PC-3 (cell line): ENCODE results near the gene WNT7A. TPM values are rescaled to one million over a fixed set of nuclear protein-coding genes. Genes with fewer than 3 reads are reported as not detected.
A peak's percentile ranks its signal among the peaks of the same experiment; 100 is the strongest.

ENCODE experiments used
- ATAC-seq: fragments of 200-7000 bp; cut with Tn5 transposase; 2 replicates; pipeline ENCODE4 v1.9.1; 2020; ENCODE audit warnings: mild to moderate bottlenecking, moderate library complexity
- BruUV-seq: library from RNA; stranded (reverse); fragments of 400-500 nt; replicated peaks from 2 replicates; lab custom pipeline; 2021; lab: Mats Ljungman, UMichigan
- CTCF ChIA-PET: fragments of 300-600 bp; sonication (Branson Sonifier 250); formaldehyde crosslinking; loops from one replicate; lab custom pipeline; 2022; ENCODE audit warnings: antibody characterized with exemption; lab: Charles Lee
- POLR2A ChIA-PET: fragments of 300-600 bp; sonication (Branson Sonifier 250); formaldehyde crosslinking; loops from one replicate; lab custom pipeline; 2022; ENCODE audit warnings: antibody characterized with exemption; ENCODE audit not compliant: unreplicated experiment; lab: Charles Lee
- DNase-seq: peaks from one replicate; pipeline ENCODE4 v3.0.0-alpha.2; 2015
- H2AFZ ChIP-seq: fragments of 300-600 bp; sonication (generic); 2 replicates; pipeline ENCODE4 v1.6.0; 2016; ENCODE audit warnings: antibody characterized with exemption, low read length
- H3F3A ChIP-seq: fragments of 300-600 bp; sonication (generic); one replicate; pipeline ENCODE4 v1.6.0; 2017; ENCODE audit warnings: antibody characterized with exemption, low read length, control low read depth, mild to moderate bottlenecking; ENCODE audit not compliant: unreplicated experiment
- H3K27ac ChIP-seq: fragments of 300-600 bp; sonication (generic); 2 replicates; pipeline ENCODE4 v1.5.1; 2016; ENCODE audit warnings: mild to moderate bottlenecking, low read length
- H3K27me3 ChIP-seq: fragments of 300-600 bp; sonication (generic); 2 replicates; pipeline ENCODE4 v1.6.1; 2016; ENCODE audit warnings: low read length, mixed read lengths
- H3K36me3 ChIP-seq: fragments of 300-600 bp; sonication (generic); 2 replicates; pipeline ENCODE4 v1.6.1; 2016; ENCODE audit warnings: low read depth, mixed run types, low read length, mixed read lengths
- H3K4me1 ChIP-seq: fragments of 300-600 bp; sonication (generic); 2 replicates; pipeline ENCODE4 v1.5.1; 2016; ENCODE audit warnings: low read length; ENCODE audit not compliant: insufficient read depth
- H3K4me2 ChIP-seq: fragments of 300-600 bp; sonication (generic); 2 replicates; pipeline ENCODE4 v1.6.0; 2016; ENCODE audit warnings: low read length
- H3K4me3 ChIP-seq: fragments of 300-600 bp; sonication (generic); 2 replicates; pipeline ENCODE4 v1.5.1; 2016; ENCODE audit warnings: mild to moderate bottlenecking, low read length, mixed read lengths
- H3K79me2 ChIP-seq: fragments of 300-600 bp; sonication (generic); 2 replicates; pipeline ENCODE4 v1.6.1; 2017; ENCODE audit warnings: low read length, mixed read lengths
- H3K9ac ChIP-seq: fragments of 300-600 bp; sonication (generic); 2 replicates; pipeline ENCODE4 v1.6.0; 2016; ENCODE audit warnings: mild to moderate bottlenecking, low read length
- H3K9me2 ChIP-seq: fragments of 300-600 bp; sonication (generic); replicated peaks from 2 replicates; pipeline ENCODE4 v1.6.1; 2016; ENCODE audit warnings: mixed run types, low read length, mixed read lengths
- H3K9me3 ChIP-seq: fragments of 300-600 bp; sonication (generic); 2 replicates; pipeline ENCODE4 v1.6.1; 2016; ENCODE audit warnings: low read length, mixed read lengths
- H4K20me1 ChIP-seq: fragments of 300-600 bp; sonication (generic); 2 replicates; pipeline ENCODE4 v1.6.1; 2016; ENCODE audit warnings: low read length, mixed read lengths
- CTCF ChIP-seq: fragments of 300-600 bp; sonication (generic); conservative IDR thresholded peaks from 2 replicates; pipeline ENCODE4 v1.5.1; 2017; ENCODE audit warnings: antibody characterized with exemption, low read depth, mild to moderate bottlenecking, low read length
- EZH2 ChIP-seq: fragments of 300-600 bp; sonication (generic); IDR thresholded peaks from one replicate; pipeline ENCODE4 v1.6.1; 2017; ENCODE audit warnings: antibody characterized with exemption, mild to moderate bottlenecking, low read length; ENCODE audit not compliant: unreplicated experiment
- EZH2phosphoT487 ChIP-seq: fragments of 300-600 bp; sonication (generic); IDR thresholded peaks from 2 replicates; pipeline ENCODE4 v1.6.1; 2018; ENCODE audit warnings: mild to moderate bottlenecking, antibody characterized with exemption, low read length, borderline replicate concordance
- intact Hi-C: fragments of 100-400 bp; cut with micrococcal nuclease; formaldehyde crosslinking; loops from 2 replicates; pipeline ENCODE4 v1.9.0; 2023
- total RNA-seq: library from RNA; depleted of rRNA; stranded (reverse); fragments of >200 nt; gene quantifications from 2 replicates; pipeline ENCODE4 v1.2.3, GENCODE V29; 2014

Gene WNT7A
- total RNA-seq, 1 experiment from 2014 or later: 16.2 TPM

GRCh38 chr3:13879102-13879945 lies 547 bp downstream of the WNT7A start:
- intact Hi-C loops: loop anchor here (1.0 to 5.0 kb wide), 3 partner anchors 37 to 77 kb away; no protein-coding TSS in a partner anchor
- H3K4me2 ChIP-seq: peak overlapping the region; percentile 96
- peak overlapping the region; percentile 87 for H3K4me3 ChIP-seq
- no peaks in the 10 kb centered on the region for H4K20me1 ChIP-seq
- H3K27ac ChIP-seq: no peak overlapping the region
- H3F3A ChIP-seq: no peaks in the 10 kb centered on the region
- H2AFZ ChIP-seq: peak overlapping the region; percentile 84
- TF ChIP-seq EZH2phosphoT487 (no peak), CTCF (peak; percentile 27; the same call in 1 of the 2 replicates), EZH2 (no peak)
- ATAC-seq: peak; percentile 33
- ChIA-PET POLR2A (interaction anchor here (0.7 kb wide), 1 partner anchor 80 kb away, joined by 3 read pairs; no protein-coding TSS in a partner anchor), CTCF (interaction anchor here (0.8 kb wide), 1 partner anchor 29 kb away, joined by 4 read pairs; no protein-coding TSS in a partner anchor)
- H3K79me2 ChIP-seq: peaks cover 39% of the 10 kb centered on the region
- BruUV-seq: TSS peak; percentile 91
- H3K9ac ChIP-seq: peak overlapping the region; percentile 54
- no peaks in the 10 kb centered on the region for H3K36me3 ChIP-seq
- H3K4me1 ChIP-seq: no peaks in the 10 kb centered on the region
- peak; percentile 45 for DNase-seq
- no peaks in the 10 kb centered on the region for H3K9me2 ChIP-seq
- H3K27me3 ChIP-seq: no peaks in the 10 kb centered on the region
- H3K9me3 ChIP-seq: no peaks in the 10 kb centered on the region

- H3K27ac ChIP-seq: no peak overlapping the region
- intact Hi-C loops: loop anchor here (1.0 to 5.0 kb wide), 4 partner anchors 28 to 76 kb away; no protein-coding TSS in a partner anchor
- H3K4me3 ChIP-seq: peak overlapping the region; percentile 87
- H3K9me2 ChIP-seq: no peaks in the 10 kb centered on the region
- no TSS peak for BruUV-seq
- H3K79me2 ChIP-seq: peaks cover 39% of the 10 kb centered on the region
- no peaks in the 10 kb centered on the region for H3K27me3 ChIP-seq
- no peaks in the 10 kb centered on the region for H3K4me1 ChIP-seq
- peak overlapping the region; percentile 96 for H3K4me2 ChIP-seq
- peak overlapping the region; percentile 54 for H3K9ac ChIP-seq
- ChIA-PET POLR2A (interaction anchor here (0.7 kb wide), 1 partner anchor 79 kb away, joined by 3 read pairs; no protein-coding TSS in a partner anchor), CTCF (interaction anchor here (0.8 kb wide), 1 partner anchor 28 kb away, joined by 4 read pairs; no protein-coding TSS in a partner anchor)
- H3K9me3 ChIP-seq: no peaks in the 10 kb centered on the region
- no peaks in the 10 kb centered on the region for H3F3A ChIP-seq
- no peaks in the 10 kb centered on the region for H4K20me1 ChIP-seq
- H2AFZ ChIP-seq: peak overlapping the region; percentile 84
- ATAC-seq: peak; percentile 41
- TF ChIP-seq EZH2phosphoT487 (no peak), CTCF (no peak), EZH2 (no peak)
- H3K36me3 ChIP-seq: peaks cover 2% of the 10 kb centered on the region; the same call in 1 of the 2 replicates
- peak; percentile 54 for DNase-seq
Measured at GRCh38 chr3:13878281-13879101, 1.4 kb downstream of the WNT7A start.
